Gastrocnemius medialis (tissue), 4 donors: ENCODE results near the gene PFKM.

Source experiments
- CTCF ChIP-seq, 5 experiments: fragments of 450-650 bp in 3 of 5; fragments of 200-600 bp in 2 of 5; sonication (generic) in 2 of 5; IDR thresholded peaks in 4 of 5; conservative IDR thresholded peaks in 1 of 5; 1 replicate in 4 of 5; 2 replicates in 1 of 5; pipeline ENCODE4 v1.5.1; 2016 to 2019; ENCODE audit warnings: antibody characterized with exemption in 5 of 5, mild to moderate bottlenecking in 3 of 5, moderate library complexity in 3 of 5
- POLR2A ChIP-seq, 2 donors: fragments of 450-650 bp; IDR thresholded peaks; one replicate each; pipeline ENCODE4 v1.6.1; 2017; ENCODE audit warnings: antibody characterized with exemption in 2 of 2, mild to moderate bottlenecking in 2 of 2, moderate library complexity in 2 of 2

GRCh38 chr12:48164451-48164850, 45.3 kb downstream of the PFKM start:
- TF ChIP-seq CTCF (IDR thresholded peaks at IDR 0.05 in 4 of 5, conservative IDR thresholded peaks at IDR 0.05 in 1 of 5) (no peak), POLR2A (IDR thresholded peaks at IDR 0.05) (no peak)
